ENCODE data around the gene ASRGL1.

The ASRGL1 gene

DNA sequence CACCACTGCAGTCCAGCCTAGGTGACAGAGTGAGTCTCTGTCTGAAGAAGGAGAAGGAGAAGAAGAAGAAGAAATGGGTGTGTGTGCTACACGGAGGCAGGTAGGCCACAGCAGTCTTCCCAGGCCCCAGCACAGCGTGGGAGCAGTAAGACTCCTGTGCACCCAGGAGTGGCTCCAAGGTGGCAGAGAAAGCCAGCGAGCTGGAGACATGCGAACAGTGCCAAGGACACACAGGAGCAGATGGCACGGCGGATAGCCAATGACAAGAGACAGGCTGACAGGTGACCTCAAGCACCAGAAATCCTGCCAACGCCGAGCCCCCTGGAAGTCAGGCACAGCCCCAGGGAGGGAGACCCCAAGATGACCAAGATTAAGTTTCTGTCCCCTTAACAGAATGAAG is 72.6 kb downstream of the ASRGL1 start:
- no peak for TF ChIP-seq REST (IDR thresholded peaks at IDR 0.05; ENCODE audit: insufficient read depth in 1 of 2, low read depth in 2 of 2, low read length in 2 of 2)
- TF ChIP-seq FOXP2 (optimal IDR thresholded peaks at IDR 0.05; ENCODE audit: borderline replicate concordance, extremely low read depth, extremely low read length, insufficient read depth) = no peak
- TF ChIP-seq TAF1 (IDR thresholded peaks at IDR 0.05; ENCODE audit: borderline replicate concordance, insufficient read depth, low read length) = no peak
- TF ChIP-seq POLR2AphosphoS5 (IDR thresholded peaks at IDR 0.05; ENCODE audit: low read depth, low read length) = no peak

DNA sequence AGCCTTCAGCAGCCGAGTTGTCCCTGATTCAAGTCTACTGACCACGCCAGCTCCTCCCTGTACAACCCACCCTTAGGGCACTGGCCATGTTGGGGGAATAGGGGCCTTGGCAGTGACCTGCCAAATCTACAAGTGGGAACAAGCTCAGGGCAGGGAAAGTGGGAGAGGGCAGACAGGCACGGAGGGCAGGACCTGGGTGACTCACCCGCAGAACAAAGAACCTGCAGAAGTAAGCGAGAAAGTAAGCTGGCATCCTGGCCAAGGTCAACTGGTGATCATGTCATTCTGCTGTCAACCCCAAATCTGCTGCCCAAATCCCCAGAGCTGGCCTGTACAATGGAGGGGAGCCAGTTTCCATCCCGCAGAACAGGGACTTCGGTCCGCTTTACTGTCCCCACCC is 73.7 kb downstream of the ASRGL1 start:
- no peak for TF ChIP-seq POLR2AphosphoS5 (IDR thresholded peaks at IDR 0.05; ENCODE audit: low read depth, low read length)

GRCh38 chr11:62411524-62411923 is 74.3 kb downstream of the ASRGL1 start:
- TF ChIP-seq FOXP2 (optimal IDR thresholded peaks at IDR 0.05; ENCODE audit: borderline replicate concordance, extremely low read depth, extremely low read length, insufficient read depth) (no peak), TAF1 (IDR thresholded peaks at IDR 0.05; ENCODE audit: borderline replicate concordance, insufficient read depth, low read length) (no peak), POLR2AphosphoS5 (IDR thresholded peaks at IDR 0.05; ENCODE audit: low read depth, low read length) (no peak), SIN3A (IDR thresholded peaks at IDR 0.05; ENCODE audit: borderline replicate concordance, insufficient read depth, low read length) (no peak), REST (IDR thresholded peaks at IDR 0.05; ENCODE audit: insufficient read depth in 1 of 2, low read depth in 2 of 2, low read length in 2 of 2) (no peak)

- TF ChIP-seq POLR2AphosphoS5 (IDR thresholded peaks at IDR 0.05; ENCODE audit: low read depth, low read length) (no peak), TAF1 (IDR thresholded peaks at IDR 0.05; ENCODE audit: borderline replicate concordance, insufficient read depth, low read length) (no peak), REST (IDR thresholded peaks at IDR 0.05; ENCODE audit: insufficient read depth in 1 of 2, low read depth in 2 of 2, low read length in 2 of 2) (no peak), FOXP2 (optimal IDR thresholded peaks at IDR 0.05; ENCODE audit: borderline replicate concordance, extremely low read depth, extremely low read length, insufficient read depth) (no peak), SIN3A (IDR thresholded peaks at IDR 0.05; ENCODE audit: borderline replicate concordance, insufficient read depth, low read length) (no peak)
These were observed 75.9 kb downstream of the ASRGL1 start for GRCh38 chr11:62413060-62413696.

GRCh38 chr11:62416596-62416995 is 79.3 kb downstream of the ASRGL1 start:
- no peak for TF ChIP-seq REST (IDR thresholded peaks at IDR 0.05; ENCODE audit: insufficient read depth in 1 of 2, low read depth in 2 of 2, low read length in 2 of 2)
- no peak for TF ChIP-seq SIN3A (IDR thresholded peaks at IDR 0.05; ENCODE audit: borderline replicate concordance, insufficient read depth, low read length)
- no peak for TF ChIP-seq FOXP2 (optimal IDR thresholded peaks at IDR 0.05; ENCODE audit: borderline replicate concordance, extremely low read depth, extremely low read length, insufficient read depth)
- TF ChIP-seq TAF1 (IDR thresholded peaks at IDR 0.05; ENCODE audit: borderline replicate concordance, insufficient read depth, low read length) = no peak
- TF ChIP-seq POLR2AphosphoS5 (IDR thresholded peaks at IDR 0.05; ENCODE audit: low read depth, low read length) = no peak

Measured in PFSK-1 (cell line).